Measurements from ENCODE around the gene FLACC1.

- TF ChIP-seq CTCF (IDR thresholded peaks at IDR 0.05) (no peak), POLR2A (IDR thresholded peaks at IDR 0.05) (no peak)
Observed at GRCh38 chr2:201377218-201377617, 20.1 kb upstream of the FLACC1 start.

Measured in right lobe of liver (tissue), 4 donors.